ENCODE measurements around the gene NARF. TPM values are rescaled to one million over a fixed set of nuclear protein-coding genes. Genes with fewer than 3 reads are reported as not detected.
A peak's percentile ranks its signal among the peaks of the same experiment; 100 is the strongest.

NARF gene
- total RNA-seq, 3 donors from 2014 or later: 49.7 to 56.0 (median 55.9) TPM

- no peak for TF ChIP-seq CTCF (IDR thresholded peaks at IDR 0.05)
- Histone ChIP-seq H3K4me3 (no peak overlapping the region), H3K4me1 (ENCODE audit: low read depth) (no peaks in the 10 kb centered on the region), H3K9me3 (no peaks in the 10 kb centered on the region), H3K36me3 (ENCODE audit: low read depth) (no peaks in the 10 kb centered on the region)
- intact Hi-C loops (cut with DNase I, micrococcal nuclease): no loop called here
- DNase-seq: peak in 1 of 3 donors; percentile 15
- no peak for ATAC-seq
Measured at GRCh38 chr17:82442643-82443464, 15.7 kb upstream of the NARF start.

- H3K36me3 ChIP-seq (ENCODE audit: low read depth): no peaks in the 10 kb centered on the region
- intact Hi-C loops (cut with DNase I, micrococcal nuclease): no loop called here
- H3K4me3 ChIP-seq: no peak overlapping the region
- DNase-seq (peak in 1 of 3 donors; percentile 57), ATAC-seq (no peak)
- no peaks in the 10 kb centered on the region for H3K9me3 ChIP-seq
- no peak for TF ChIP-seq CTCF (IDR thresholded peaks at IDR 0.05)
- no peaks in the 10 kb centered on the region for H3K4me1 ChIP-seq (ENCODE audit: low read depth)
Measured at GRCh38 chr17:82443465-82444283, 14.9 kb upstream of the NARF start.

GRCh38 chr17:82444284-82444893, 14.2 kb upstream of the NARF start:
- no peak for TF ChIP-seq CTCF (IDR thresholded peaks at IDR 0.05)
- Histone ChIP-seq H3K9me3 (no peaks in the 10 kb centered on the region), H3K4me1 (ENCODE audit: low read depth) (no peaks in the 10 kb centered on the region), H3K36me3 (ENCODE audit: low read depth) (no peaks in the 10 kb centered on the region), H3K4me3 (no peak overlapping the region)
- DNase-seq: no peak
- intact Hi-C loops (cut with DNase I, micrococcal nuclease): no loop called here
- ATAC-seq: no peak

GRCh38 chr17:82444941-82445521, 13.5 kb upstream of the NARF start:
- H3K4me3 ChIP-seq: no peak overlapping the region

More at GRCh38 chr17:82444941-82445521, 13.5 kb upstream of the NARF start:
- no peaks in the 10 kb centered on the region for H3K9me3 ChIP-seq
- H3K36me3 ChIP-seq (ENCODE audit: low read depth): no peaks in the 10 kb centered on the region
- H3K4me1 ChIP-seq (ENCODE audit: low read depth): peaks cover 4% of the 10 kb centered on the region
- ATAC-seq (no peak), DNase-seq (peak in 1 of 3 donors; percentile 65)
- no peak for TF ChIP-seq CTCF (IDR thresholded peaks at IDR 0.05)
- intact Hi-C loops (cut with DNase I, micrococcal nuclease): no loop called here

Data from mucosa of descending colon (tissue), 3 donors.